Thyroid gland (tissue), 4 donors: ENCODE results near the gene HSD11B2.

Source experiments
- CTCF ChIP-seq, 6 experiments: fragments of 200-600 bp in 3 of 6; fragments of 450-650 bp in 3 of 6; sonication (generic) in 3 of 6; IDR thresholded peaks; one replicate each; pipeline ENCODE4 v1.5.1; 2016 to 2019; ENCODE audit warnings: antibody characterized with exemption in 6 of 6, mild to moderate bottlenecking in 2 of 6, inconsistent platforms in 1 of 6, moderate library complexity in 1 of 6
- POLR2A ChIP-seq, 2 donors: fragments of 450-650 bp; IDR thresholded peaks; one replicate each; pipeline ENCODE4 v1.6.1; 2017; ENCODE audit warnings: antibody characterized with exemption in 2 of 2, mild to moderate bottlenecking in 2 of 2, moderate library complexity in 1 of 2

GRCh38 chr16:67451061-67451703 is 20.3 kb downstream of the HSD11B2 start:
- TF ChIP-seq CTCF (IDR thresholded peaks at IDR 0.05): no peak
- TF ChIP-seq POLR2A (IDR thresholded peaks at IDR 0.05): no peak
